A549 (cell line): Measurements from ENCODE around the gene PUM2.

Experiments
- CEBPB ChIP-seq, 2 experiments: fragments of >200 bp in 1 of 2; sonication (Bioruptor Twin) in 1 of 2; formaldehyde crosslinking in 1 of 2; IDR thresholded peaks; 2 replicates each; pipeline ENCODE4 v1.6.1; 2012 to 2016
- EP300 ChIP-seq, 2 experiments: fragments of >200 bp; sonication (Bioruptor Twin); formaldehyde crosslinking; IDR thresholded peaks; 2 replicates in 1 of 2; 3 replicates in 1 of 2; pipeline ENCODE4 v1.6.1; 2016 to 2017
- KDM1A ChIP-seq: fragments of 200-600 bp; sonication (generic); IDR thresholded peaks from 2 replicates; pipeline ENCODE4 v1.6.1; 2016; ENCODE audit warnings: low read depth, mild to moderate bottlenecking
- NR3C1 ChIP-seq: fragments of >200 bp; sonication (Bioruptor Twin); formaldehyde crosslinking; IDR thresholded peaks from 3 replicates; pipeline ENCODE4 v1.6.1; 2017
- POLR2A ChIP-seq: IDR thresholded peaks from 2 replicates; pipeline ENCODE4 v1.6.1; 2012; ENCODE audit warnings: mild to moderate bottlenecking, low read length
- POLR2AphosphoS2 ChIP-seq: conservative IDR thresholded peaks from 2 replicates; pipeline ENCODE4 v1.6.1; 2012; ENCODE audit warnings: low read length, improper control_type of control experiment, inconsistent platforms
- RARB ChIP-seq: fragments of 250-450 bp; sonication (Bioruptor Pico); IDR thresholded peaks from 2 replicates; pipeline ENCODE4 v1.8.0; 2021; ENCODE audit warnings: mild to moderate bottlenecking, moderate library complexity
- RFX5 ChIP-seq: fragments of 450-650 bp; IDR thresholded peaks from 2 replicates; pipeline ENCODE4 v1.7.1; 2014; ENCODE audit warnings: antibody characterized with exemption, mild to moderate bottlenecking, moderate library complexity
- TFCP2L1 ChIP-seq: fragments of 250-450 bp; sonication (Bioruptor Pico); IDR thresholded peaks from 2 replicates; pipeline ENCODE4 v1.5.0; 2021; ENCODE audit warnings: mild to moderate bottlenecking
- TF ChIP-seq, protein P1 (sequence below): fragments of >200 bp; sonication (Bioruptor Twin); formaldehyde crosslinking; IDR thresholded peaks from 3 replicates; pipeline ENCODE4 v1.5.1; 2016
- TF ChIP-seq, protein P2 (sequence below): IDR thresholded peaks from 2 replicates; pipeline ENCODE4 v1.6.1; 2012
- TF ChIP-seq, protein P3 (sequence below): fragments of 450-650 bp; IDR thresholded peaks from 2 replicates; pipeline ENCODE4 v1.6.1; 2014; ENCODE audit warnings: antibody characterized with exemption
- TF ChIP-seq, protein P4 (sequence below): fragments of 200-600 bp; sonication (generic); IDR thresholded peaks from 2 replicates; pipeline ENCODE4 v1.6.1; 2016; ENCODE audit warnings: antibody characterized with exemption, mild to moderate bottlenecking, moderate library complexity

DNA sequence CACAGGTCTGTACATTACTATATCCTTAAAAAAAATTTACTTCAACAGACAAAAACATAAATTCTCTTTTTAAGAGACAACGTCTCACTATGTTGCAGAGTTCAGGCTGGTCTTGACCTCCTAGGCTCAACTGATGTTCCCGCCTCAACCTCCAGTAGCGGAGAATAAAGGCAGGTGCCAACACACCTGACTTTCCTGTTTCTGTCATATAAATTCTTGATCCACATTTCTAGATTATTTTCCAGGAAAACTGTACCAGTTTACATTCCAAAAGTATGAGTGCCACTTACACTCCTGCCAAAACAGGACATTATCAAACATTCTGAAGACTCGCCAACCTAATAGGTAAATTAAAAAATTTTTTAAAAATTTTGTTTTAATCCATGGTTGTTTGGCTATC lies 48.6 kb downstream of the PUM2 start:
- TF ChIP-seq, protein P1, sequence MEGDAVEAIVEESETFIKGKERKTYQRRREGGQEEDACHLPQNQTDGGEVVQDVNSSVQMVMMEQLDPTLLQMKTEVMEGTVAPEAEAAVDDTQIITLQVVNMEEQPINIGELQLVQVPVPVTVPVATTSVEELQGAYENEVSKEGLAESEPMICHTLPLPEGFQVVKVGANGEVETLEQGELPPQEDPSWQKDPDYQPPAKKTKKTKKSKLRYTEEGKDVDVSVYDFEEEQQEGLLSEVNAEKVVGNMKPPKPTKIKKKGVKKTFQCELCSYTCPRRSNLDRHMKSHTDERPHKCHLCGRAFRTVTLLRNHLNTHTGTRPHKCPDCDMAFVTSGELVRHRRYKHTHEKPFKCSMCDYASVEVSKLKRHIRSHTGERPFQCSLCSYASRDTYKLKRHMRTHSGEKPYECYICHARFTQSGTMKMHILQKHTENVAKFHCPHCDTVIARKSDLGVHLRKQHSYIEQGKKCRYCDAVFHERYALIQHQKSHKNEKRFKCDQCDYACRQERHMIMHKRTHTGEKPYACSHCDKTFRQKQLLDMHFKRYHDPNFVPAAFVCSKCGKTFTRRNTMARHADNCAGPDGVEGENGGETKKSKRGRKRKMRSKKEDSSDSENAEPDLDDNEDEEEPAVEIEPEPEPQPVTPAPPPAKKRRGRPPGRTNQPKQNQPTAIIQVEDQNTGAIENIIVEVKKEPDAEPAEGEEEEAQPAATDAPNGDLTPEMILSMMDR, result no peak
- TF ChIP-seq POLR2A, result no peak
- no peak for TF ChIP-seq RFX5
- no peak for TF ChIP-seq NR3C1
- TF ChIP-seq, protein P2, sequence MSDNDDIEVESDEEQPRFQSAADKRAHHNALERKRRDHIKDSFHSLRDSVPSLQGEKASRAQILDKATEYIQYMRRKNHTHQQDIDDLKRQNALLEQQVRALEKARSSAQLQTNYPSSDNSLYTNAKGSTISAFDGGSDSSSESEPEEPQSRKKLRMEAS, result no peak
- TF ChIP-seq KDM1A, result no peak
- no peak for TF ChIP-seq RARB (CRISPR knock-in tag)
- TF ChIP-seq TFCP2L1, result no peak
- TF ChIP-seq EP300 (IDR thresholded peaks at IDR 0.05), result no peak
- no peak for TF ChIP-seq POLR2AphosphoS2
- TF ChIP-seq, protein P3, sequence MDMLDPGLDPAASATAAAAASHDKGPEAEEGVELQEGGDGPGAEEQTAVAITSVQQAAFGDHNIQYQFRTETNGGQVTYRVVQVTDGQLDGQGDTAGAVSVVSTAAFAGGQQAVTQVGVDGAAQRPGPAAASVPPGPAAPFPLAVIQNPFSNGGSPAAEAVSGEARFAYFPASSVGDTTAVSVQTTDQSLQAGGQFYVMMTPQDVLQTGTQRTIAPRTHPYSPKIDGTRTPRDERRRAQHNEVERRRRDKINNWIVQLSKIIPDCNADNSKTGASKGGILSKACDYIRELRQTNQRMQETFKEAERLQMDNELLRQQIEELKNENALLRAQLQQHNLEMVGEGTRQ, result no peak
- no peak for TF ChIP-seq CEBPB (IDR thresholded peaks at IDR 0.05)
- TF ChIP-seq, protein P4, sequence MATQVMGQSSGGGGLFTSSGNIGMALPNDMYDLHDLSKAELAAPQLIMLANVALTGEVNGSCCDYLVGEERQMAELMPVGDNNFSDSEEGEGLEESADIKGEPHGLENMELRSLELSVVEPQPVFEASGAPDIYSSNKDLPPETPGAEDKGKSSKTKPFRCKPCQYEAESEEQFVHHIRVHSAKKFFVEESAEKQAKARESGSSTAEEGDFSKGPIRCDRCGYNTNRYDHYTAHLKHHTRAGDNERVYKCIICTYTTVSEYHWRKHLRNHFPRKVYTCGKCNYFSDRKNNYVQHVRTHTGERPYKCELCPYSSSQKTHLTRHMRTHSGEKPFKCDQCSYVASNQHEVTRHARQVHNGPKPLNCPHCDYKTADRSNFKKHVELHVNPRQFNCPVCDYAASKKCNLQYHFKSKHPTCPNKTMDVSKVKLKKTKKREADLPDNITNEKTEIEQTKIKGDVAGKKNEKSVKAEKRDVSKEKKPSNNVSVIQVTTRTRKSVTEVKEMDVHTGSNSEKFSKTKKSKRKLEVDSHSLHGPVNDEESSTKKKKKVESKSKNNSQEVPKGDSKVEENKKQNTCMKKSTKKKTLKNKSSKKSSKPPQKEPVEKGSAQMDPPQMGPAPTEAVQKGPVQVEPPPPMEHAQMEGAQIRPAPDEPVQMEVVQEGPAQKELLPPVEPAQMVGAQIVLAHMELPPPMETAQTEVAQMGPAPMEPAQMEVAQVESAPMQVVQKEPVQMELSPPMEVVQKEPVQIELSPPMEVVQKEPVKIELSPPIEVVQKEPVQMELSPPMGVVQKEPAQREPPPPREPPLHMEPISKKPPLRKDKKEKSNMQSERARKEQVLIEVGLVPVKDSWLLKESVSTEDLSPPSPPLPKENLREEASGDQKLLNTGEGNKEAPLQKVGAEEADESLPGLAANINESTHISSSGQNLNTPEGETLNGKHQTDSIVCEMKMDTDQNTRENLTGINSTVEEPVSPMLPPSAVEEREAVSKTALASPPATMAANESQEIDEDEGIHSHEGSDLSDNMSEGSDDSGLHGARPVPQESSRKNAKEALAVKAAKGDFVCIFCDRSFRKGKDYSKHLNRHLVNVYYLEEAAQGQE, result no peak
